CD4-positive, alpha-beta T cell treated with Interleukin-17A for 4 hours (primary cell): ENCODE data around the gene KRT38.
A peak's percentile ranks its signal among the peaks of the same experiment; 100 is the strongest.
"Not testable (repeated sequence)": the region's sequence is repeated elsewhere in the genome, so short reads cannot be mapped to it uniquely, and the experiment has no call there.

Experiments
- DNase-seq: peaks from one replicate; pipeline ENCODE4 v3.0.0-alpha.2; 2020; ENCODE audit warnings: mixed read lengths

KRT38 gene

GRCh38 chr17:41420134-41420533, 20.6 kb downstream of the KRT38 start:
- no peak for DNase-seq

GRCh38 chr17:41419716-41420115, 21.1 kb downstream of the KRT38 start:
- DNase-seq: no peak

DNA sequence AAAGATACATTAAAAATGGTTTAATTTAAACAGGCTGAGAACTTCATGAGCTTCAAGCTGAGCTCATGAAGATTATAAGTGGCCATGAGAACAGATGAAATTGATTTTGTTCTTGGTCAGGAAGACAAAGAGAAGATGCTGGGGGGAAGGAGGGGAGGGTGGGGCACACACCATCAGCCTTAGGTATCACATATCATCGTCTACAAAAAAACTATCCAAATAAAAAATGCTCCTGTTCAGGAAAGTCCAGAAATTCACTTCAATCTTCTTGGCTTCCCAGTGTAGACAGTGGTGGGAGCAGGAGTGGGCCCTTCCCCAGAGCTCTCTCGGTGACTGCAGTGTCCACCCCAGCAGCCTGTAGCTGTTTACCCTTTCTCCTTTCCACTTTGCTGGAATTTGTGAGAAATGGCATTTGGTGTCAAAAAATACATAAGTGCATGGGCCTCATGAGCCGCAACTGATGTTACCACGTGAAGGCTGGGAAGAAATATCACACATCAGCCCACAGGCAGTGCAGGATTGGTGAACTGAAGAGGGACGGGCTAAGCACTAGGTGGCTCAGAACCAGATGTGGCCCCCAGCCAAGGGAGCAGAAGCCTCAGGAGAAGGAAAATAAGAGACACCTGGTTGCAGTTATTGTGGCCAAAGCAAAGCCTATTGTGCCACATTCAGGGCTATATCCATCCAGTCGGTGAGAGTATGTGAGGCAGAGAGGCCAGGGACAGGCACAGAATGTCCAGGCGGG, 22.5 kb downstream of the KRT38 start:
- DNase-seq: no peak

DNA sequence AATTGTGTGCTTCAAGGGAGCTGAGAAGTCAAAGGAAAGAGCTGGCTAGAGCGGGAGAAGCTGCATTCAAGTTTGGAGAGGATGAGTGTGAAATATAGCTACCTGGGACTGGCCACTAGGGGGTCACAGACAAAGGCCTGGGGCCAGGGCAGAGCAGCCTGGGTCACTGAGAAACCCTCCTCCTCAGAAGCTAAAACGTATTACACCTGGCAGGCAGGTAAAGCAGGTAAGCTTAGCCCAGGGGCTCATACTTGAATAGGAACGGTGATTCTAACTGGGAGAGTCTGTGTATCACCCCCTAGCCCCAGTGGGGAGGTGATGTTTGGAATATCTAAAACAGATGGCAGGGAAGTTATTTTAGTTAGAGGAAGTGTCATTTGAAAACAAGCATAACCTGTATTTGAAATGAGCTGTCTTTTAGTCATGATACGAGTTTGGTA, 23.2 kb downstream of the KRT38 start:
- DNase-seq: no peak

- no peak for DNase-seq
Observed at GRCh38 chr17:41417127-41417526, 23.7 kb downstream of the KRT38 start.

DNA sequence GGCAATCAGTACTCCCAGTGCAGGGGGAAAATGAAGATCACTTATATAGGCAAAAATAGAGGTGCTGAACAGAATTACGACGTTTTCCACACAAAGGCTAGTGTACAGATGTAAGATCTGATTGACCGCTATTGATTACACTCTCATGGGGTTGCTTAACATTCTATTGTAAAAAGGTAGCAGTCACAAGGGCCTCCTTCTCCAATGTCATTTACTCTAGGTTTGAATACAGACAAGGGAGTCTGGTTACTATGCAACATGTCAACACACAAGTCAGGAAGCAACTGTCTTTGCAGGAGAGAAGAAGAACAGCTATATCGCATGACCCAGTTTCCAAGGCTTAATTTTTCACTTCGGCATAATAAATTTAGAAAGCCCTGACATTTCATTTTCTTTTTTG, 24.3 kb downstream of the KRT38 start:
- DNase-seq: no peak

- no peak for DNase-seq
Observed at GRCh38 chr17:41415833-41416335, 24.9 kb downstream of the KRT38 start.

DNA sequence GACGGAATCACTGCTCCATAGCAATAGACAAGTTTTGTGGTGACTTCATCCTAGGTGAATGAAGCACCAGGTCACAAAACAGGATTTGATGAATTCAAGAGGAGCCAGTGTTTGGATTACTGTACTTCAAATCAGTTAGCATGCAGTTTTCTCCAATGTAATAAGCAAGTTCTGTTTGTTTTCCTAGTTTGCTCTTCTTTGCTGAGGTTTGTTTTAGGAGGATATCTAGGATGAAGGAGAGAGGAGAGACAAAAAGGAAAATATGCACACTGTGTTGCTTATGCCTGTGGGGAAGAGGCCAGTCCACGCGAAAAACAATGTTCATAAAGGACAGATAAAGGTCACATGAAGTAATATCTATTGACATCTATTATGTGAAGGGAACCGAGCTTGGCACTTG, 25.4 kb downstream of the KRT38 start:
- DNase-seq: no peak

DNA sequence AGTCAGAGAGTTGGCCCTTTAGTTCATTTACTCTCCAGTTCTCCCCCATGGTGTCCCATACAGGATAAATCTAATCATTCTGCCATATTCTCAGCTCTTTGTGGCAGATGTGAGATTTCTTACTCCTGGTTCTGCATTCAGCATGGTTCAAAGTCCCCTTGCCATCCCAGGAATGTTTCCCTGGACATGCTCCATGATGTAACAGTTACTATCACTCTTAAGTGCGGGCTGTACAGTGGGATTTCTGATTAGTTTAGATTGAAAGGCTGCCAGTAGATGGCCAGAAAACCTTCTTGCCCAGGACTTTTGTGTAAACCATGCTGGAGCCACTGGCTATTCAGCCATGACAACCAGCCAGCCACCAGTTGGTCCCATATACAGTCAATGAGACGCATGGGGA, 26.8 kb downstream of the KRT38 start:
- no peak for DNase-seq

- no peak for DNase-seq
Observed at GRCh38 chr17:41413353-41413957, 27.3 kb downstream of the KRT38 start.

DNA sequence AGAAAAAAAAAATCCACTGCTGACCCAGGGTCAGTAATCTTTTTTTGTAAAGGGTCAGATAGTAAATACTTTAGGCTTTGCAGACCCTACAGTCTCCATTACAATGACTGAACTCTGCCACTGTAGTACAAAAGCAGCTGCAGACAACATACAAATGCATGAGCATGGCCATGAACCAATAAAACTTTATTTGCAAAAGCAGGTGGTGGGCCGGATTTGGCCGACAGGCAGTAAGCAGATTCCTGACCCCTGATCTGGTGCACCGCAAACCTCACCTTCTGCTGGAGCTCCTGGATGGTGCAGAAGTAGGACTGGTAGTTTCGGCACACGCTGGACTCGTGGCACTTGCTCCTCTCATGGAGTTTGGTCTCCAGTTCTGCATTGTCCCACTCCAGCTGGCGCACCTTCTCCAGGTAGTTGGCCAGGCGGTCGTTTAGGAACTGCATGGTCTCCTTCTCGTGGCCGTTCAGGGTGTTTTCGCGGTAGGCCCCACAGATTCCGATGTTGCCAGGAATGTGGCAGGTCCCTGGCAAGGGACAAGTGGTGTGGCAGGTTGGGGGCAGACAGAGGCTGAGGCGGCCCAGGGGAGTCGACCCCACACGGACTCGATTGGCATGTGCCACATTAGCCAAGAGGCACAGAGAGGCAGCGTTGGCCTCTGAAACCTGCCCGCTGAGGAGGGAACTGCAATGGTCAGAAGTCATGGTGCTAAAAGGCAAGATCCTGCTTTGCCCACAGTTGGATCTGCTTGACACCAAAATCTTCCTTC, 29.5 kb downstream of the KRT38 start:
- DNase-seq: no peak

DNA sequence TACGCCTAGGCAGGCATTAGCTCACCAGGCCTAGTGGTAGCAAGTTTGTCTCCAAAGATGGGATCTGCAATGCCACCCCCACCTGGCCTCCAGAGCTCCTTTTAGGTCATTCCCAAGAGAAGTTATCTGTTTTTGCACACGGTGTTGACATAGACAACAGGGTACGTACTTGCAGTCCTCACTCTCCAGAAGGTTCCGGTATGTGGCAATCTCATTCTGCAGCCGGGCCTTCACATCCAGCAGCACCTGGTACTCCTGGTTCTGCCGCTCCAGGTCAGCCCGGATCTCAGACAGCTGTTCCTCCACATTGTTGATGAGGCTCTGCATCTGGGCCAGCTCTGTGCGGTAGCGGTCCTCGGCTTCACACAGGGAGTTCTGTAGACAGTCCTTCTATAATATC, 33.6 kb downstream of the KRT38 start:
- DNase-seq: no peak

DNA sequence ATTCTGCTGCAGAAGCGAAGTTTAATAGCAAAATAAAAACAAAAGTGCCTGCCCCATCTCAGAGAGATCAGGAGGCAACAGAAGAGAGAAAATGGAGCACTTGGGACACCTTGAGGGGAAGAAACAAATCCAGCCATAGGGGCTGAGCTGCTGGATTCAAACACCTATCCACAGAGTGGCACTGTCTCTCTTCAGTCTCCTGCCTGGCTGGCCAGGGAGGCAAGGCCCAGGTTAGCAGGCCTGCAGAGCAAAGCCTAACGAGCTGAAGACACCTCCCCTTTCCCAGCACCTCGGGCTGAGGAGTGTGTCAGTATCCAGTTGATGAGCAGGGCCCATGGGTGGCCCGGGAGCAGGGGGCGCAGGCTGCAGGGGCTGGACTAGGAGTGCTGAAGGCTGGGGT, 34.6 kb downstream of the KRT38 start:
- no peak for DNase-seq

GRCh38 chr17:41404024-41404671, 36.6 kb downstream of the KRT38 start:
- DNase-seq: peak; percentile 52

DNA sequence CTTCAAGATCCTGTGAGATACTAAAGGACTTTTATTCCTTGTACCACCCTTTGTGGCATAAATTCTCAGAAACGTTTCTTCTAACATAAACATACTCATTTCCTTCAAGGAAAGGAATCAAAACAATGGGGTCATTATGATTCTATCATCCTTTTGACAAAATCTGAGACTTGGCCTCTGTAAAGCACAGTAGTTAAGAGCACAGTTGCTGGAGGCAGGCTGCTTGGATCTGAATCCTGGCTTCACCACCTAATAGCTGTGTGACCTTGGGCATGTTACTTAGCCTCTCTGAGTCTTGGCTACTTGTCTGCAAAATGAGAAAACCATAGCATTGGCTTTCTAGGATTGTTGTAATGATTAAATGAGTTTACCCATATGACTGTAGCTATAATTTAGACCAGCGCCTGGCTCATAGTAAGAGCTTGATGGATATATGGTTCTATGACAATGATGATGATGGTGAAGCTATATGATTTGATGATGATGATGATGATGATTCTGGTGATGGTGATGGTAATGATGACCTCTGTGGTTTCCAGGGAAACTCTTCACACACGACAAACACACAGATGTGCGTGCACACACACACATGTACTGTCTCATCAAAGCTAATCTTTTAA, 37.3 kb downstream of the KRT38 start:
- DNase-seq: no peak

DNA sequence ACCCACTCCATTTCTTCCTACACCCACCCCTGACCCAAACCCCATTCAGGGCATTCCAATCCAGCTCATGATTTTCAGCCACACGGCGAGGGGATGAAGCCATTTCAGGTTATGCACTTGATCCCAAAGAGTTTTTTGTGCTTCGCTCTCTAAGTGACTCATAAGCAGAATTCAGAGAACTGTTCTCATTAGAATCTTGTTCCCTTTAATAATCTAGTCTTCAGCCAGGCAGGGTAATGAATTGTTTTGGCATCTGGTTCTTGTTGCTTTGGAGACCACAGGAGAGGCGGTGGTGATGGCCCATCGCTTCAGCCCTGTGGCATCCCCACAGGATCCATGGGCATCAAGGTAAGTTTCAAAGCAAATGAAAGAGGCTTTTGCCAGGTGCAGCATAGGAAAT, 38.6 kb downstream of the KRT38 start:
- DNase-seq: no peak

- DNase-seq: no peak
Observed at GRCh38 chr17:41396996-41397660, 43.7 kb downstream of the KRT38 start, which contains the start of gene KRT31. TSS of gene KRT31 (minus strand) at chr17:41397608. CDS start at chr17:41397539, 69 bp downstream.

DNA sequence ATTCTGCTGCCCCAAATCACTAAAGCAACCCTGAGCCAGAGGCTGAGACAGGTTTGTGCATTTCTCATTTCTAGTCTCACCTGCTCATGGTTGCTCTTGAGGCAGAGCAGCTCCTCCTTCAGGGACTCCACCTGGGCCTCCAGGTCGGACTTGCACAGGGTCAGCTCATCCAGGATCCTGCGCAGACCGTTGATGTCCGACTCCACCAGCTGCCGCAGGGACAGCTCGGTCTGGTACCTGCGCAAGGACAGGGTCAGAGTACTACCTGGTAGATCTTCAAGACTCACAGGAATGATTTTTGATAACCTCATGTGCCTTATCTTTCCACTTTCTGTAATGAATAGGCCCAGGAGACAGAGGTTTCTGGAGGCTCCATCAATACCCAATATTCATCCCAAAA, 44.4 kb downstream of the KRT38 start:
- DNase-seq: no peak

DNA sequence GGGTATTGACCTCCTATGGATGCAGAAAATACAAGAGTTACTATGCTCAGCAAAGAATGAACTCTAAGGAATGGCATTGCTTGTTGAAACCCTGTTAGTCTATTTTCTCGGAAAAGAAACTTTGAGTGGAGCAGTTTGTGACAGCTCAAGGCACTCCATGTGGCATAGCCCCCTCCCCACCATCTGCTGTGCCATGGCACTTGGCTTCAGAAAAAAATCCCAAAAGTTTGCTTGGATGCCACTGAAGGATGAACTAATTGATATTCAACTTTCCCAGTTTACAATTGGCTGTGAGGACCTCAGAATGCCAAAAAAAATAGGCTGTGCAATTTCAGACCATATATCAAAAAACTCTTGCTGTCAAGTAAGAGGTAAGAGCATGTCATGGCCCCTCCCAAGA, 45.2 kb downstream of the KRT38 start:
- no peak for DNase-seq

DNA sequence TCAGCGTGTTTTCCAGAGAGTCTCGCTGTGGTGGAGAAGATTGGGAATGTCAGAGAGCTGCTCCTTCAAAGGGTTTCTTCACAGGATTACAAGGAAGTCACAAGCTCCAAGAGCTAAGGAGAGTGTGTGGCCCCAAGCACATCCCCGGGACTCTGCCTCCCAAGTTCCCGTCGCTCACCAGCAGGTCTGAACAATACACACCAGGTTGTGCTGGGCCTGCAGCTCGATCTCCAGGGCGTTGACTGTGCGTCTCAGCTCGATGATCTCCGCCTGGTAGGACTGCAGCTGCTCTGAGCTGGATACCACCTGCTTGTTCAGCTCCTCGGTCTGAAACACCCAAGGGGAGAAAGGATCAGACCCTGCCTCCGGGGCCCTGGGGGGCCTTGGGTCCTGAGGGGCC, 45.7 kb downstream of the KRT38 start:
- DNase-seq: not testable (repeated sequence)

DNA sequence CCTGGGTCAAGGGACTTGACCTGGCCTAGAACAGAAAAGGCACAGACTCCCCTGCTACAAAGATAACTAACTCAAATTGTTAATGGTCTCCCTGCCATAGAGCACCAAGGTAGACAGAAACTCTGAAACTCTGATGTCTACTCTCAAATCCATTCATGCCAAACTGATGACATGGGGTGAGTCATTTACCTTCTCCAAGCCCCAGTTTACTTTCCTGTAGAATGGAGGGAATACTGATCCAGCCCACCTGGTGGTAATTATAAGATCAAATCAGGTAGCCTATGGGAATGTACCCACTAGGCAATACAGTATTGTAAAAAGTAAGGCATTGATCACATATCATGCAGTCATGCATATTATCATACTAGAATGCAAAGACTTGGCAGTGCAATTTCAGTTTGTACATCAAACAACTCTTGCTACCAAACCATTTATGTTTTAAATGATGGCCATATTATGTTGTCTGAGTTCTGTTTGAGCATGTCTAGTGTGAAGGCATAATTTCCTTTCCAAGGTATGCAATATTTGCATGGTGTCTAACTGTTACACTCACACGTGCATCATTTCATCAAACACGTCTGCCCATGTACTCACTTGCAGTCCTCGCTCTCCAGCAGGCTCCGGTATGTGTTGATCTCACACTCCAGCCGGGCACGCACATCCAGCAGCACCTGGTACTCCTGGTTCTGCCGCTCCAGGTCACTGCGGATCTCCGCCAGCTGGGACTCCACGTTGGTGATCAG, 46.4 kb downstream of the KRT38 start:
- no peak for DNase-seq
